ENCODE results near the gene ZSWIM5.

GRCh38 chr1:45012639-45013278 lies 193.6 kb downstream of the ZSWIM5 start:
- TF ChIP-seq CTCF (IDR thresholded peaks at IDR 0.05; ENCODE audit: poor library complexity): no peak
- TF ChIP-seq EZH2phosphoT487 (IDR thresholded peaks at IDR 0.05; ENCODE audit: low read depth, severe bottlenecking, unreplicated experiment): no peak
- no peak for TF ChIP-seq EZH2 (IDR thresholded peaks at IDR 0.05; ENCODE audit: borderline replicate concordance)

Measured in hepatocyte (in vitro differentiated cells).